Thyroid gland (tissue), 4 donors: Measurements from ENCODE around the gene RAPGEF4. TPM values are rescaled to one million over a fixed set of nuclear protein-coding genes. Genes with fewer than 3 reads are reported as not detected.
A peak's percentile ranks its signal among the peaks of the same experiment; 100 is the strongest.

ENCODE experiments used
- DNase-seq, 2 donors: peaks; one replicate each; pipeline ENCODE4 v3.0.0-alpha.2; 2019
- H3K27ac ChIP-seq, 3 donors: fragments of 200-600 bp; sonication (generic); 1 replicate in 2 of 3; 2 replicates in 1 of 3; pipeline ENCODE4 v1.5.1; 2016 to 2019; ENCODE audit warnings: mild to moderate bottlenecking in 1 of 3, moderate library complexity in 1 of 3
- H3K27me3 ChIP-seq: fragments of 200-600 bp; sonication (generic); one replicate; pipeline ENCODE4 v1.5.1; 2019
- H3K36me3 ChIP-seq, 2 donors: fragments of 200-600 bp; sonication (generic); one replicate each; pipeline ENCODE4 v1.5.1; 2016 to 2019
- H3K4me1 ChIP-seq, 2 donors: fragments of 200-600 bp; sonication (generic); one replicate each; pipeline ENCODE4 v1.5.1; 2017 to 2019
- H3K4me3 ChIP-seq, 3 donors: fragments of 200-600 bp; sonication (generic); replicated peaks in 1 of 3; 1 replicate in 2 of 3; 2 replicates in 1 of 3; pipeline ENCODE4 v1.5.1; 2016; ENCODE audit warnings: mild to moderate bottlenecking in 1 of 3
- H3K9me3 ChIP-seq: fragments of 200-600 bp; sonication (generic); one replicate; pipeline ENCODE4 v1.5.1; 2017
- POLR2A ChIP-seq, 2 donors: fragments of 450-650 bp; IDR thresholded peaks; one replicate each; pipeline ENCODE4 v1.6.1; 2017; ENCODE audit warnings: antibody characterized with exemption in 2 of 2, mild to moderate bottlenecking in 2 of 2, moderate library complexity in 1 of 2
- WGBS, 2 donors: methylation state at CpG; one replicate each; pipeline ENCODE4 v1.1.5; 2017; 5-methylcytosine and 5-hydroxymethylcytosine counted together
- intact Hi-C: fragments of 100-400 bp; cut with DNase I; formaldehyde crosslinking; loops from one replicate; pipeline ENCODE4 v1.15.1; 2023
- total RNA-seq, 4 donors: library from RNA; depleted of rRNA; stranded (reverse); fragments of >200 nt; gene quantifications; one replicate each; pipeline ENCODE4 v1.2.3, GENCODE V29; 2016
- TF ChIP-seq, protein P1 (sequence below), 6 experiments: fragments of 200-600 bp in 3 of 6; fragments of 450-650 bp in 3 of 6; sonication (generic) in 3 of 6; IDR thresholded peaks; one replicate each; pipeline ENCODE4 v1.5.1; 2016 to 2019; ENCODE audit warnings: antibody characterized with exemption in 6 of 6, mild to moderate bottlenecking in 2 of 6, inconsistent platforms in 1 of 6, moderate library complexity in 1 of 6

RAPGEF4 gene
- total RNA-seq, 4 donors from 2014 or later, result 7.9 to 19.6 (median 12.1) TPM

DNA sequence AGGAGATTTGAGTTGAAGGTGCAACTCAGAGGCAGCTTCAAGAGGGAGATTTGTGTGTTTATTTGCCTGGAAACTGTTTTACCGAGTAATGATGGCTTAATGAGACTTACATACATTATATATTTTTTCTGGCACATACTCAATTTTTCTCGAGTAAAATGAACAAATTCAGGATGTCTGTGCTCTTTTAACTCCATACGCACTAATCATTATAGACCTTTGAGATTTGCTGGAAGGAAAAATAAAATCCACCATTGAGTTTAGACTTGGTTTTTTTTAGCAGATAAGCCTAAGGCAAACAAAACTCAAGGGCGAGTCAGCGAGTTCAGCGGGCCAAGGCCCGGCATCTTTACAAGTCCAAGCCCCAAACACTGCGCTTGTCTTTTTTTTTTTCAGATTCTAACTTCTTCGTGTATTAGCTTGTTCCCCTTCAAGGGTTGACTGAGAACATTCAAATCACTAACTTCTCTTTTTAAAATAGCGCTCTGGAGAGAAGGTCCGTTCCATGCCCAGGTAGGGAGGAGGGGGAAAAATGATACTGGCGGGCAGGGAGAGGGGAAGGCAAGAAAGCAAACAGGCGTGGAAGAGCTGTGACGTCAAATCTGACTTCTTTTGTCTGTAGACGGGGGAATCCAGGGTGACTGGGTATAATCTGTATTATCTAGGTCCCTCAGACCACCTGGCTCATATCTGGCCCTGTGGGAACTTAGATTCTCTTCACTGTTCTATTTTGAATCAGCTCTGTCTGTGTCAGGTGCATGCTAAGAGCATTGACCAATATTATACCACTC, 267.3 kb downstream of the RAPGEF4 start:
- H3K4me1 ChIP-seq, result peaks cover 5 to 10% of the 10 kb centered on the region in 2 donors
- H3K27ac ChIP-seq, result no peak overlapping the region
- no peak overlapping the region for H3K4me3 ChIP-seq
- no peak for TF ChIP-seq POLR2A (IDR thresholded peaks at IDR 0.05)
- TF ChIP-seq, protein P1, sequence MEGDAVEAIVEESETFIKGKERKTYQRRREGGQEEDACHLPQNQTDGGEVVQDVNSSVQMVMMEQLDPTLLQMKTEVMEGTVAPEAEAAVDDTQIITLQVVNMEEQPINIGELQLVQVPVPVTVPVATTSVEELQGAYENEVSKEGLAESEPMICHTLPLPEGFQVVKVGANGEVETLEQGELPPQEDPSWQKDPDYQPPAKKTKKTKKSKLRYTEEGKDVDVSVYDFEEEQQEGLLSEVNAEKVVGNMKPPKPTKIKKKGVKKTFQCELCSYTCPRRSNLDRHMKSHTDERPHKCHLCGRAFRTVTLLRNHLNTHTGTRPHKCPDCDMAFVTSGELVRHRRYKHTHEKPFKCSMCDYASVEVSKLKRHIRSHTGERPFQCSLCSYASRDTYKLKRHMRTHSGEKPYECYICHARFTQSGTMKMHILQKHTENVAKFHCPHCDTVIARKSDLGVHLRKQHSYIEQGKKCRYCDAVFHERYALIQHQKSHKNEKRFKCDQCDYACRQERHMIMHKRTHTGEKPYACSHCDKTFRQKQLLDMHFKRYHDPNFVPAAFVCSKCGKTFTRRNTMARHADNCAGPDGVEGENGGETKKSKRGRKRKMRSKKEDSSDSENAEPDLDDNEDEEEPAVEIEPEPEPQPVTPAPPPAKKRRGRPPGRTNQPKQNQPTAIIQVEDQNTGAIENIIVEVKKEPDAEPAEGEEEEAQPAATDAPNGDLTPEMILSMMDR (IDR thresholded peaks at IDR 0.05), result no peak
- WGBS, 2 donors, result 40 to 44% methylated on average over 15 of the region's 15 CpGs
- DNase-seq, result peak in 1 of 2 donors; percentile 12
- H3K9me3 ChIP-seq, result no peaks in the 10 kb centered on the region
- H3K36me3 ChIP-seq, result no peaks in the 10 kb centered on the region
- no peaks in the 10 kb centered on the region for H3K27me3 ChIP-seq
- intact Hi-C loops, result no loop called here

DNA sequence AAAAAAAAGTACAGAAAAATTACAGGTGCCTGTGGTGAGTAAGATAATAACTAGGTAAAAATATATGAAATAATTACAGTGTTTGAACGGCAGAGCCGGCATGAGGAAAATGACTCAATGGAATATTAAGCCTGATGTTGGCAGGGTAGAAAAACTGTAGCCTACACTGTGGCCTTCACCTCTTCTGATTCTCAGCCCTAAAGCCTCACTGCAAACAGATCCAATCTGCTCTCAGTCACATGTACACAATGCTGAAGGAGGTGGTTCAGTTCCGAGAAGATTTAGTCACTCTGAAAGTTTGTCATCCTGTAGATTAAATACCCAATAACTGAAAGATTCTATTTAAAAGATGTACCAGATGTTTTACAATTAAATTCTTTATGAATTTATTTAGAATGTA, 273.1 kb downstream of the RAPGEF4 start:
- Histone ChIP-seq H3K27me3 (no peaks in the 10 kb centered on the region), H3K4me1 (no peaks in the 10 kb centered on the region), H3K9me3 (no peaks in the 10 kb centered on the region), H3K27ac (no peak overlapping the region), H3K4me3 (no peak overlapping the region), H3K36me3 (no peaks in the 10 kb centered on the region)
- intact Hi-C loops, result no loop called here
- WGBS, 2 donors, result 78 to 95% methylated on average over 3 of the region's 3 CpGs
- TF ChIP-seq, protein P1 (IDR thresholded peaks at IDR 0.05), result no peak
- no peak for TF ChIP-seq POLR2A (IDR thresholded peaks at IDR 0.05)
- DNase-seq, result no peak

DNA sequence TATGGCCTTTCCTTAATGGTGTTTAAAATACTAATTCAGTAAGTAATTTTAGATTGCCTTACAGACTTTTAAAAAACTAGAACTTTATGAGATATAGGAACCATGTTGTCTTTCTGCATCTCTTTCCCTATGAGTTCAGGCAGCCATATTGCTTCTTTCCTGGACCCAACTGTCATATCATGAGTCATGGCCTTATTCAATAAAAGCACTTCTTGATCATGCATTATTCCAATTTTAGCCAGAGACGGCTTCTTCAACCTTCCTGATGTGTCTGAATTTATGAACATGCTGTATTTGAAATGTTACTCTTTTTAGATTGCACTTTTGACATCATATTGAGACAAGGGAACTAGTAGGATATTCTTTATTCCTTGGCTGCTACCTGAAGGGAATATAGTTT, 274.6 kb downstream of the RAPGEF4 start:
- WGBS, 2 donors, result 85 to 91% methylated on average over 1 of the region's 1 CpG
- Histone ChIP-seq H3K36me3 (no peaks in the 10 kb centered on the region), H3K4me3 (no peak overlapping the region), H3K27me3 (no peaks in the 10 kb centered on the region), H3K4me1 (no peaks in the 10 kb centered on the region), H3K27ac (no peak overlapping the region), H3K9me3 (no peaks in the 10 kb centered on the region)
- intact Hi-C loops, result no loop called here
- DNase-seq, result no peak
- TF ChIP-seq POLR2A (IDR thresholded peaks at IDR 0.05), result no peak
- TF ChIP-seq, protein P1 (IDR thresholded peaks at IDR 0.05), result no peak

DNA sequence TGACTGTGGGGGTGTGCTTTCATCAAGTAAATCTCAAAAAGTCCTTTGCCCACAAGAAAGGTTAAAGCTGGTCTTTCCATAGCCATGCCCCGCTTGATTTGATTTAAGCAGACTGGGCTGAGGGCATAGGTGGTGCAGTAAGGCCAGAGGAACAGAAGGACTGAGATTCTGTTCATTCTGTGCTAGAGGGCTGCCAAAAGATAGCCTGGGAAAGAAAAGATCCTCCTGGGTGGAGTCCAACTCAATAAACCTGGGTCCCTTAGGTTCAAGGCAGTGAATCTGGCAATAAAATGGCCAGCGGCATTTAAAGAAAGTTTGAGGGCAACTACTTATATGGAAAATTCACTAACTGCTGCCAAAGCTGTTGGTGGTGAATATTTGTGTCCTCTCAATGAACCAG, 280.8 kb downstream of the RAPGEF4 start:
- Histone ChIP-seq H3K9me3 (no peaks in the 10 kb centered on the region), H3K4me1 (peaks cover 0 to 6% of the 10 kb centered on the region in 2 donors), H3K4me3 (no peak overlapping the region), H3K27ac (no peak overlapping the region), H3K27me3 (no peaks in the 10 kb centered on the region), H3K36me3 (no peaks in the 10 kb centered on the region)
- 82 to 96% methylated on average over 2 of the region's 2 CpGs for WGBS, 2 donors
- DNase-seq, result no peak
- intact Hi-C loops, result no loop called here
- TF ChIP-seq, protein P1 (IDR thresholded peaks at IDR 0.05), result no peak
- no peak for TF ChIP-seq POLR2A (IDR thresholded peaks at IDR 0.05)

DNA sequence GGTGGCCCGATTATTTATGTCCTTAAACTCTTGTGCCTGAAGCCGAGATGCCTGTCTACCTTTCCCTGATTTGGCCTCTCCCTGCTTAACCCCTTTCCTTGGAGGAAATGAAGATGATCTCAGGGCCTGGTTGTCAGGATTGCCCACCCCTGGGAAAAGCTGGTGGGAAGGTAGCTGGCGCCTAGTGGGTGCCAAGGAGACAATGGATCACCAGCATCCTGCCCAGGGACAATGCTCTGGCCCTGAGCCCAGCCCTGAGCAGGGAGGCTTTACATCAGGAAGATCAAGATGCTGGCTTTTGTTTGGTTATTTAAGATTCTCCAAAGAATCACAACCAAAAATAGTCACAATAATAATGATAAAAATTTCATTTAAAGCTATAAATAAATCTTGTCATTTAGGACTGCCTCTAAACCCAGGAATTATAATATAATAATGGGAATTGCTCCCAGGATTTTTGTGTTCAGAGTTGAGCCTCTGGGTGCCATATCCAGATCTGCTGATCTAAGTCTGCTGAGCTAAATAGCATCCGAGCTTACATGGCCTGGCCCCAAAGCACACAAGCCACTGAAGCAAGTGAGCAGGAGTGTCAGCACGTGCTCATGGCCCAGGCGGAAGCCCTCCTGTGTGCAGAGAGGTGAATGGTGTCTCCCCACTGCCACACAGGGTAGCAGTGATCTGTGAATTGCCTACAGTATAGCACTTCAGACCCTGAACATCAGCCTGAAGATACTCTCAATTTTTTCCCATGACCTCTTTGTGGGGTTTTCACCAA, 282.2 kb downstream of the RAPGEF4 start:
- H3K27me3 ChIP-seq, result no peaks in the 10 kb centered on the region
- no peaks in the 10 kb centered on the region for H3K9me3 ChIP-seq
- intact Hi-C loops, result no loop called here
- H3K4me3 ChIP-seq, result no peak overlapping the region
- WGBS, 2 donors, result 58 to 60% methylated on average over 6 of the region's 6 CpGs
- peak; percentile 78 to 80 for DNase-seq
- H3K4me1 ChIP-seq, result peaks cover 0 to 6% of the 10 kb centered on the region in 2 donors
- TF ChIP-seq POLR2A (IDR thresholded peaks at IDR 0.05), result no peak
- TF ChIP-seq, protein P1 (IDR thresholded peaks at IDR 0.05), result no peak
- H3K36me3 ChIP-seq, result no peaks in the 10 kb centered on the region
- H3K27ac ChIP-seq, result peak overlapping the region in 2 of 3 donors; percentile 13 to 45
